ENCODE results near the gene DVL1.
"Not testable (repeated sequence)": the region's sequence is repeated elsewhere in the genome, so short reads cannot be mapped to it uniquely, and the experiment has no call there.

The DVL1 gene

DNA sequence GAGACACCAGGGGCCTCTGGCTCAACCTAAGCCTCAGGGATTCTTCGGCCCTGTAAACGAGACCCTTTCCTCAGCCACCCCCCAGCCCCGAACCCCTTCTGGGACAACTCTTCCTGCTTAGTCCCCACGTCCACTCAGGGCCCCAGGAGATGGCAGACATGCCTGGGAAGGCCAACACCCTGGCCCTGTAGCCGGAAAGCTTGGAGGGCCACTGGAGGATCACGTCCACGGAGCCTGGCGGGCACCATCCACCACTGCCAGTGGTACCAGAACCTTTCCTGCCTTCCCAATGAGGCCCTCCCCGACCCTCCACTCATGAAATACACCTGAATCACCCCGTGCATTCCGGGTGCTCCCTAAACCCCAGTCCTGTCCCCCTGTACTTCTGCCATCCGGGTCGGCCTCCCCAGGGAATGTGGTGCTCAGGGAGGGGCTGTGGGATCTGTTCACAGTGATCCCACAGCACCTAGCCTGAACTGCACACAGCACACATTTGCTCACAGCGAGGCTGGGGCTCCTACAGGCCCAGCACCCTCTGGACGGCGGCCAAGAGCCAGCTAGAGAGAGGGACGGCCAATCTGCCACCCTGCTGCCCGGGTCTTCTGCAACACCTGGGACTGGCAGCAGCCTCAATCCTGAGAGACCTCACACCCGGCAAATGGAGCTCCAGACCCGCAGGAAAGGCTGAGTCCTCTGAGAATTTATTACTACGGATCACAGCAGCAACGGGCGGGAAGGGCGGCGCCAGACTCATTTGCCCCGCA lies 24.0 kb upstream of the DVL1 start:
- no peak for DNase-seq

DNA sequence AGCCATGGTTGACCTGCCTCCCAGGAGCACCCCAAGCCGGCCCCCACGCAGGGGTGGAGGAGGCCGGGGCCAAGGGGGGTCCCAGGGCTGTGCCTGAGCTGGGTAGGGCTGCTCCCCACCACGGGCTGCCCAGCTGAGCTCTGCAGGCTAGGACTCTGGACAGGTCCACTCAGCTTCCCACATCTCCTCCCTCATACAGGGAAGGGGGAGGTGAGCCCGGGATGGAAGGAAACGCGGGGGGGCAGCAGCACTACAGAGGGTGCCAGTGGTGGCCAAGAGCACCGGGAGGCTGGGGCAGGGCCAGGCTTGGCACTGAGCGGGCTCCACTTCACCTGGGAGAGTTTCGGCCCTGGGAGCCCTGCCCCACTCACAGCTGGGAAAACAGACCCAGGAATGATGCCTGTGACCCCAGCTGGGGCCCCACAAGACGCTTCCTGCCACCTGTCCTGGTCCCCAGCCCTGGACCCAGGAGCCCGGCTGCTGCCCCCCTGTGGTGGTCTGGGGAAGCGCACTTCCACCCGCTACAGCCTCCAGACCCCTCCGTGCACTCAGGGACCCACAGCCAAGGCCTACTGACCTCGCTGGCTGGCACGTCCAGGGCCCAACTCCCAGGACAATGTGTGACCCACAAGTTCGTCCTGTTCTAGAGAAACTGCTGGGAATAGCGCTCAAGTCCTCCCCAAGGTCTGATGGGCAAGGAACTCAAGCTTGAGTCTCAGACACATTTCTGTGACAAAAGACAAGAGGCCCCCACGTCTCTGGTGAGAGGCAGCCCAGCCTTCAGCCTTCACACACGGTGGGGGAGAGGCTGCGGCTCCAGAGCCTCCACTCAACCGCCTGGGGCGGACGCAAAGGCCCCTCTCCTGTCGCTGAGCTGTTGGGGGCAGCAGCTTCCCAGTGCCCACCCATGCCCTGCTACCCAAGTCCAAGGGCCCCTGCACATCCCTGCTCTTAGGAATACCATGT lies 22.8 kb upstream of the DVL1 start:
- DNase-seq = peak; percentile 55

DNA sequence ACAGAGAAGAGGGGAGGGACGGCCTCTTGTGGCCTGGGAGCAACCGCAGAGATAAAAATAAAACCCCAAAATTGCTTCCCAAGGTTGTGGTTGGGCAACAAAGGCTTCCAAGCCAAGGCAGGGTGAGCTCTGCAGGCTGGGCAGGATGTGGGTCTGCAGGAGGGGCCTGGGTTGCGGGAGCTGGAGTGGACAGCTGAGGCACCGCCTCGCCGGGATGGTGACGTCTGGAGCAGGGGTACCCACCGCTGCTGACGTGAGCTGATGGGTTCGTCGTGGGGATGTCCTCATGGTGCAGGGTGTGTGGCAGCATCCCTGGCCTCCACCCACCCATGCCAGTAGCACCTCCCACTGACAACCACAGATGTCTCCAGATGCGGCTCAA lies 22.1 kb upstream of the DVL1 start:
- DNase-seq = peak; percentile 68

DNA sequence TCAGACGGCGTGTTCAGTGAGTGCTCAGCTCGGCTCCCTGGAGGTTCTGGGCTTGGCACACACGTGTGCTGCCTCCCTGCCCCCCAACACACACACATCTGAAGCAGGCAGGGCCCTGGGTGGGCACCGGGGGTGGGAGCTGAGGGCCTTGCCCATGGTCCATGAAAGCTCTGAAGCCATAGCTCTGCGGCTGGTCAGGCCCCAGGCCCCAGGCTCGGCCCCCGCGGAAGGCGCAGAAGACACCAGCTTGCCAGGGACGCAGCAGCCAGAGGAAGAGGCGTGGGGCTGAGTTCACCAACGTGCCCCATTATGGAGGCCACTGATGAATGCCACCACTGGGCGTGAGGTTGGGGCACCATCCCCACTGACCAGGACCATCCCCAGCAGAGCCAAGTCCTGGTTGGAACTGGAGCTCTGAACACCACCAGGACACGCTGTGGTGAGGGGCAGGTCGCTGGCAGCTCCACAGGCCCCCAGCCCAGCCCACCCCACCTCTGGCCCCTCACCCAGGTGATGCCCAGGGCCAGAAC lies 21.6 kb upstream of the DVL1 start:
- no peak for DNase-seq

DNA sequence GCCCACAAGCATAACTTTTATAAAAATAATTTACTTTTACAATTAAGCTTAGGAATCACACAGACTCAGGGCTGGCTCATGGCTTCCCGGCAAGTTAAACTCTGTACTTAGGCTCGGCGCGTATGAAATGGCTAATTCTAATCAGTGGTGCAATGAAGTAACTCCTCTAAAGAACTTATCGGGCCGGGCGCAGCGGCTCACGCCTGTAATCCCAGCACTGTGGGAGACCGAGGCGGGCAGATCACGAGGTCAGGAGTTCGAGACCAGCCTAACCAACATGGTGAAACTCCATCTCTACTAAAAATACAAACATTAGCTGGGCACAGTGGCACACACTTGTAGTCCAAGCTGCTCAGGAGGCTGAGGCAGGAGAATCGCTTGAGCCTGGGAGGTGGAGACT lies 20.9 kb upstream of the DVL1 start:
- not testable (repeated sequence) for DNase-seq

DNA sequence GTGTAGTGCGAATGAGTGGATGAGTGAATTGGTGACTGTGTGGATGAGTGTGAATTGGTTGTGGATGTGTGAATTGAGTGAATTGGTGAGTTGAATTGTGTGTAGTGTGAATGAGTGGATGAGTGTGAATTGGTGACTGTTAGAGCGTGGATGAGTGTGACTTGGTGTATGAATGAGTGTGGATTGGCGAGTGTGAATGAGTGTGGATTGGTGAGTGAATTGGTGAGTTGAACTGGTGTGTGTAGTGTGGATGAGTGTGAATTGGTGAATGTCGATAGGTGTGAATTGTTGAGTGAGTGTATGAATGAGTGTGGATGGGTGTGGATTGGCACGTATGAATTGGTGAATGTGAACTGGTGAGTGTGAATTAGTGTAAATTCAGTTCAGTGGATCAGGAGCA lies 18.1 kb upstream of the DVL1 start:
- DNase-seq = no peak

DNA sequence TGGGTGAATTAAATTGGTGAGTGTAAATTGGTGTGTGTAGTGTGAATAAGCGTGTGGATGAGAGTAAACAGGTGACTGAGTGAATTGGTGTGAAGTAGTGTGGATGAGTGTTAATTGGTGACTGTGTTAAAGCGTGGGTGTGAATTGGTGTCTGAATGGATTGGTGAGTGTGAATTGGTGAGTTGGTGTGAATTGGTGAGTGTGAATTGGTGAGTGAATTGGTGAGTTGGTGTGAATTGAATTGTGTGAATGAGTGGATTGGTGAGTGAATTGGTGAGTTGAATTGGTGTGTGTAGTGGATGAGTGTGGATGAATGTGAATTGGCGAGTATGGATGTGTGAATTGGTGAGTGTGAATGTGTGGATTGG lies 17.5 kb upstream of the DVL1 start:
- DNase-seq = no peak

DNA sequence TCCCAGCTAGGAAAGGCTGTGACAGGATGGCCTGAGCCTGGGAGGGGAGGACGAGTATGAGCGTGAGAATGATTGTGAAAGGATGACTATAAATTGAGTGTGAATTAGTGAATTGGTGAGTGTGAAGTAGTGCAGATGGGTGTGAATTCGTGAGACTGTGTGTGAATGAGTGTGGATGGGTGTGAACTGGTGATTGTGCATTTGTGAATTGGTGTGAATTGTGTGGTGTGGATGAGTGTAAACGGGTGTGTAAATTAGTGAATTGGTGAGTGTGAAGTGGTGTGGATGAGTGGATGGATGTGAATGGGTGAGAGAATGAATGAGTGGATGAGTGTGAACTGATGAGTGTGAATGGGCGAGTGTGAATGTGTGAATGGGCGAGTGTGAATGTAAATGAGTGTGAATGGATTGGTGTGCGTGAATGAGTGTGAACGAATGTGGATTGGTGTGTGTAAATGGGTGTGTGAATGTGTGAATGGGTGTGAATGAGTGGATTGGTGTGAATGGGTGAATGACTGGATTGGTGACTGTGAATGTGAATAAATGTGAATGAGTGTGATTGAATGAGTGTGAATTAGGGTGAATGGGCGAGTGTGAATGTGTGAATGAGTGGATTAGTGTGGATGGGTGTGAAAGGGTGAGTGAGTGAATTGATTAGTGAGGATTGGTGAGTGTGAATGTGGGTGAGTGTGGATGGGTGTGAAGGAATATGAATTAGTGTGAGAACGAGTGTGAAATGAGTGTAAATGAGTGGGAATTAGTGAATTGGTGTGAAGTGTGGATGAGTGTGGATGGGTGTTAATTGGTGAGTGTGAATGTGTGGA lies 16.9 kb upstream of the DVL1 start:
- DNase-seq = no peak

DNA sequence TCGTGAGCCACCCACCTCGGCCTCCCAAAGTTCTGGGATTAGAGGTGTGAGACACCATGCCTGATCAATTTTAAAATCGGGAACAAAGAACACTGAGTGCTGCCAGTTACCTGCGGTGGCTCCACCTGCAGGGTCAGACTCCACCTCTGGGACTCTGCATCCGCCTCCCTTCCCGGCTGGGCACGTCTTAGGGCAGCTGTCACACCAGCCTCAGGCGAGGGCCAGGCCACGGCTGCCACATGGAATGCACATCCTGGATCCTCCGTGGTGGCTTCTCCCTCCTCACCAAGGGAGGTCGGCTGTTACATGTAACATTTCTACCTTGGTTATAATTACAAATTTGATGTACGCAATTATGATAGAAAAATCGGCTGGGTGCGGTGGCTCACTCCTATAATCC lies 15.0 kb upstream of the DVL1 start:
- no peak for DNase-seq

DNA sequence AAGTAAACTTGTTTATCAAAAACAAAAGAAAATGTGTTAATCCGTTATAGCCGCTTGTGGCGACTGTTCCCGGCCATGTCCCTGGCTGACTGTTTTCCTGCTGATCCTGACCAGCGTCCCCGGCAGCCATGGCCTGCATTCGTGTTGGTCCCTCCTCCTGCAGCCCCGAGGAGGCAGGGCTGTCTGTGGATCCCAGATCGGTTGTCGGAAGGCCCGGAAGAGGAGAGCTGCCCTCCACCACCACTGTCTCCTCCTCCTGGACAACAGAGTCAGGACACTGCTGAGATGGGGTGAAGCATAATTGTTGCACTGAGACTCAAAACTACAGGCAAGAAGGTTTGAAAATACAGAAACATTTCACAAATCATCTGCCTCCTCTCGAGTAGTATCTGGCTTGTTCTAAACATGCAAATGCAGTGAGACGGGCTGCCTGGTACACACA lies 12.8 kb upstream of the DVL1 start:
- DNase-seq = no peak

DNA sequence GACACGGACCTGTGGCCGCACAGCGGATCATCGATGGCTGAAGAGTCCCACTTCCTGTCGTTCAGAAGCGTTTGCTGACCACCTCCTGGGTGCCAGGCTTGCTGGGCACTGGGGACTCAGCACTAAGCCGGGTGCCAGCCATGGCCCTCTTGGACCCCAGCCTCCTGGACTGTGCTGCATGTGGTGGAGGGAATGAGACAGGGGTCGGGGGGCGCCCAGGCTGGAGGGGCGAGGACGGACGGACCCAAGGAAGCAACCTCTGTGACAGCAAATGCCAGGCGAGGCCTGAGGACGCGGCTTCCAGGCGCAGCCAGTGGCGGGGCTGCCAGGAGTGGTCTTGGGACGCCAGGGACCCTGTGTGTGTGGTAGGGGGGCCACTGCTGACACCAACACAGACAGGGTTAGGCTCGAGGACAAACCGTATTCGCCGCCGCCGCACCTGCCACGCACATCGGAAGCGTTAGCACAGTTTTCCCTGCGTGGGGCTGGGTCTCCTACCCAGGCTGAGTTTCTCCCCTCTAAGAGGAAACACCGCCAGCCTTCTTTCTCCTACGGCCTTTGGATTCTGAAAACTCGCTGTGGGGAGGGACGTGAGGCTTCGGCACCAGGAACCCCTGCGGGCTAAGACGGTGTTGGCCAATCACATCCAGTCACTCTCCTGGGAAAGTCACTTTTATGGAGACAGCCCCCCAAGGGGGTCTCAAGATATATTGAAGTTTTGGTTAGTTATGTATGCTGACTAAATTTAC lies 12.2 kb upstream of the DVL1 start:
- no peak for DNase-seq

DNA sequence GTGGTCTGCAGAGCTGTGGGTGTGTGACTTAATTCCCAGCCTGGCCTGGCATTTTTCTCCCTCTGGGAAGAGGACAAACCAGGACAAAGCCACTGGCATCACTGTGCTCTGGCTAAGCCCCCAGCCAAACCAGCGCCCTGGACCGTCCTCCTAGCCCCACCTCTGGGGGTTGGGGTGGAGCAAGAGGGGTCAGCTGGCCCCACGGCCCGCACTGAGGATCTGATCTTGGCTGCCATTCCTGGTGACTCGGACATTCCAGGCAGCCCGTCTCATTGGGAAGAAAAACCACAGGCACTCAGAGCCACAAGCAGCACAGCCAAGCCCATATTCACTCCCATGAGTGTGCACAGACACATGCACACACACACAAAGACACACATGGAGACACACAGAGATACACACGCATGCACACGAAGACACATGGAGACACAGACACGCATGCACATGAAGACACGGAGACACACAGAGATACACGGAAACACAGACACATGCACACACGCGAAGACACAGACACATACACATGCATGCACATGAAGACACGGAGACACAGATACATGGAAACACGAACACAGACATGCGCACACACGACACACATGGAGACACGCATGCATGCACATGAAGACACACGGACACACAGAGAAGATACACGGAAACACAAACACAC lies 11.4 kb upstream of the DVL1 start:
- no peak for DNase-seq

DNA sequence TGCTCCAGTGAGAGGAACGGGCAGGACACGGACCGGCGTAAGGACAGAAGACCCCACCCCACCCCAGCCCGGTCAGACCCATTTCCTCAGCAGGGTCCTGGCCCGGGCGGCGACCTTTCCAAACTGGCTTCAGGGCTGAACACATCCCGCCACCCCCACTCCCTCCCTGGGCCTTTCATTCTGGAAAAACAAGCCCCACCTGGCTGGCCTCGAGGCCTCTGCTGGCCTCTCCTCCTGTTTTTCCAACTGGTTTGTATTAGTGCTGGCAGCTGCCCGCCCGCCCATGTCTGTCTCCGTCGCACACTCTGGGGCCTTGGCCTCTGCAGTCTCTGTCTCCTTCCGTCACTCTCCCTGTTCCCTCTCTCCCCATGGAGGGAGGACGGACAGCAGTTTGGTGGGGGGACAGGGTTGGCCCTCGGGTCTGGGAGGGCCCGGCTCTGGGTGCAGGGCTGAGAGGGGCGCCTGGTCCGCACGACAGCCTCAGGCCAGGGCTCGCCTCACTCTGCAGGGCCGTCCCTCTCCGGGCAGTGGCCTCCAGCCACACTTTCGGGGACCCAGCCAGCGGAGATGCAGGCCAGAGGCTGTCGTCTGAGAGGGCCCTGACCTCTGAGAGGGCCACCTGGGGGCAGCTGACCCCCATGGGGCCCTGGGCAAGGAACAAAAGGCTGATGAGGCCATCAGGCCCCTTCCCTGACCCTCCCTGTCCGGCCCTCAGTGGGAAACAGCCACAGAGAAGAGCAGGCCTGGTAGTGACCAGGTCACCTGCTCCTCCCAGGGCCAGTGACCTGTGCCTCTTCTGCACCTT lies 10.6 kb upstream of the DVL1 start:
- DNase-seq = no peak

DNA sequence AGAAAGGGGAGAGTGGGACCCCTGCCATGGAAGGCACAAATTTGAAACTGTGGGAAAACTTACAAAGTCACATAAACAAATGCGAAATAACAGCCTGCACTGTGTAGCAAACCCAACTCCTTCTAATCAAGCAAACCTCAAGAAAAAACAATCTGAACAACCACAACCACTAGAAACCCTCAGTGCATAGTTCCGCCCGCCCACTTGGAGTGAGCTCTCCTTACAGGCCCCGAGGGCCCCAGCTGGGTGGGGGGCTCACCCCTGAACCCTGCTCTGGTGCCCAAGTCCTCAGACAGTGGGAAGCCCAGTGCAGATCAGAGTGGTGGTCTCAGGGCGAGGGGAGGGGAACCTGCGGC lies 10.1 kb upstream of the DVL1 start:
- no peak for DNase-seq

DNA sequence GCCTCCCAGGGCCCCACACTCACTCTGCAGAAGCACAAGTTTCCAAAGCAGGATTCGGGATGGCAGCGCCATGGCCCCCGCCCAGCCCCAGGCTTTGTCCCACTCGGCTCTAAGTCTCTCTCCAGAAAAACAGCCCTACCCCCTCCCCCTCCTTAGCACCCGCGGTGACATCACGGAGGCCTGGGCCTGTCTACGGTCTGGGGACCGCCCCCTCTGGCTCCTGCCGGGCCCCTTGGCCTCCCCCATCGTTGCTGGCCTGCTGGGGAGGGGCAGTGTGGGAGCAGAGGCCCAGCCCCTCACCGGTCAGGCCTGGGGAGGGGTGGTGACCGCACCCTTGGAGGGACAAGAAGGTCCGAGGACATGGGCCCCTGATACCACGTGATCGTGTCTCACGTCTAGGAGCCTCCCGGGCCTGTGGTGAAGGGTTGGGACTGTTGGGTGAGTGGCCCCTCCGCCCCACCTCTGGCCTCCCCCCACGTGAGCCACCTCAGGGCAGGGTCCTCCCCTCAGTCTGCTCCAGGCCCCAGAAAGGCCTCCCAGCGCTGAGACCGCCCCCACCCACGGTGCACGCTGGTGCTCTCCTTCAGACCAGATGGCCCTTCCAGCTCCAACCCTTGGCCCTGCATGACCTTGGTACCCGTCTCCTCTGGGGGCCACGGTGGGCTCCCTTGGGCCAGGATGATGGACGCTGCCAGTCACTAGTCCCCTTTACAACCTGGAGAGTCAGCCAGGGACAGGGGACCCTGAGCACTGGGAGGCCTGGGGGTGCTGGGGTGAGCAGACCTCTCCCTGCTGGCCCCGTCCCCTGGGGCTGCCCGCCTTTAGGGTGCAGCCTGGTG lies 9.4 kb upstream of the DVL1 start, which contains the start of gene MXRA8:
Gene MXRA8 (minus strand): TSS at position 123 of the 839 bp plus-strand sequence. CDS start 51 bp downstream, at position 72.
- DNase-seq = no peak

DNA sequence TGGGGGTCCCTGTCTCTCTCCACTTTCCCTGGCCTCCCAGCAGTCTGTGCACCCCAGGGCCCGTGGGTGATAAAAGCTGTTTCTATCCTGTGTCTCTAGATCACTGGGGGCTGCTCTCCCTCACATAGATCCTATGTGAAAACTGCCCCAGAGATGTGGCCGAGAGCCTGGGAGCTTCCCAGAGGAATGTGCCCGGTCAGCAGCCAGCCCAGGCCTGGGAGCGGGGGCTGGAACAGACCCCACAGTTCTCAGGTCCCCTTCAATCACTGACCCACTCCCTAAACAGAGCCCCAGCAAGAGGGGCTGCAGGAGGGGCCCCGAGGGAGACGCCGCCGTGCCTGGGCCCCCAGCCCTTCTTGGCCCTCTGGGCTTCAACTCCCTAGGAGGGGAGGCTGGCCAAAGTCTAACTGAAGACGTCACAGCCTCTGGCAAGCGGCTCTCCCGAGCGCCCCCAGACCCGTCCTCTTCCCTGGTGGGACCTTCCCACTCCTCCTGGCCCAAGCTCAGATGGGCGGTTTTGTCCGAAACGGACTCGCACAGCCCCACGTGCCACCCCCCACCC lies 8.7 kb upstream of the DVL1 start:
- DNase-seq = no peak

DNA sequence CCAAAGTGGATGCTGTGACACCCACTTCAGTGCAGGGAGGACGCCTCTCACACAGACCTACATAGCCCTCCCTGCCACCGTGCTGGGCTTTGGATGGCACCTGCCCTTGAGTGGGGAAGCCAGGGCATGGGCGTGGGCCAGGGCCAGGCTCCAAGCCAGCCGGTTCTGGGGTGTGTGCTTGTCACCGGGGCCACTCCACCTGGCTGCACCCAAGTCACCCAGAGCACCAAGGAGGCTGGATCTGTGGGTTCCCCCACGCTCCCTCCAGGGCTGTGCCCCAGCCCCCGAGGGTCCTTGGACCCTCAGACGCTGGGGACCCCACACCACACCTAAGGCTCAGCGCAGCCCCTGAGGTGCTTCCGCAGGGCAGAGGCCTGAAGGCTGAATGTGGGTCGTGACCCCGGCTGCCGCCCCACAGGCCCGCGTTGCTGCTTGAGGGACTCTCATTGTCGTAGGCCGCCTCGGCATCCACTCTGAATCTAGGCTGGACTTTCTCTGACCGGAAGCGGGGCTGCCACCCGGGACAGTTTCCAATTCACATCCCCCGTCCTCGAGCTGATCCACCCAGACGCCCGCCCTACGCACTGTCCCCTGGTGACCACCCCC lies 7.7 kb upstream of the DVL1 start:
- DNase-seq = no peak

DNA sequence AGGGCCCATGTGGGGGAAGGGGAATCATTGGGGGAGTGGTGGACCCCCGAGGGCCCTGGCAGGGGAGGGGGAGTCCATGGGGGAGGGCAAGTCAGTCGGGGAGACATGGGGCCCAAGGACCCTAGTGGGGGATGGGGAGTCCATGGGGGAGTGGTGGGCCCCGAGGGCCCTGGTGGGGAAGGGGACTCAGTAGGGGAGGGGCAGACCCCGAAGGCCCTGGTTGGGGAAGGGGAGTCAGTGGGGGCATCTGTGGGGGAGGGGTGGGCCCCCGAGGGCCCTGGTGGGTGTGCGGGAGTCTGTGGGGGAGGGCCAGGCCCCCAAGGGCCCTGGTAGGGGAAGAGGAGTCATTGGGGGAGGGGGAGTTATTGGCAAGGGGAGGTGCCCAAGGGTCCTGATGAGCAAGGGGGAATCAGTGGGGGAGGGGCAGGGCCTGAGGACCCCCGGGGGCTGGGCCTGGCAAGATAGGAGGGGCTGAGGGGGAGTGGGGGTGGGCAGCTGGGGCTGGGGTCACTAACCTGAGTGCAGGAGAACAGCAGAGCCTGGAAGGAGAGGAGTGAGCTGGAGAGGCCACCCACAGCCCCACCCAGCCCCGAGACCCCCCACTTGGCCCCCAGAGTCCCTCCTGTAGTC lies 7.1 kb upstream of the DVL1 start:
- no peak for DNase-seq

Measured in activated gamma-delta T cell (primary cell).